ENCODE measurements around the gene PTPA. TPM values are rescaled to one million over a fixed set of nuclear protein-coding genes. Genes with fewer than 3 reads are reported as not detected.
"Not testable (repeated sequence)": the region's sequence is repeated elsewhere in the genome, so short reads cannot be mapped to it uniquely, and the experiment has no call there.

PTPA gene
- polyA plus RNA-seq, 1 experiment, result 140 TPM

- no peak for TF ChIP-seq CTCF (IDR thresholded peaks at IDR 0.05; ENCODE audit: low read depth, low read length)
Observed at GRCh38 chr9:129156163-129156562, 44.9 kb downstream of the PTPA start.

DNA sequence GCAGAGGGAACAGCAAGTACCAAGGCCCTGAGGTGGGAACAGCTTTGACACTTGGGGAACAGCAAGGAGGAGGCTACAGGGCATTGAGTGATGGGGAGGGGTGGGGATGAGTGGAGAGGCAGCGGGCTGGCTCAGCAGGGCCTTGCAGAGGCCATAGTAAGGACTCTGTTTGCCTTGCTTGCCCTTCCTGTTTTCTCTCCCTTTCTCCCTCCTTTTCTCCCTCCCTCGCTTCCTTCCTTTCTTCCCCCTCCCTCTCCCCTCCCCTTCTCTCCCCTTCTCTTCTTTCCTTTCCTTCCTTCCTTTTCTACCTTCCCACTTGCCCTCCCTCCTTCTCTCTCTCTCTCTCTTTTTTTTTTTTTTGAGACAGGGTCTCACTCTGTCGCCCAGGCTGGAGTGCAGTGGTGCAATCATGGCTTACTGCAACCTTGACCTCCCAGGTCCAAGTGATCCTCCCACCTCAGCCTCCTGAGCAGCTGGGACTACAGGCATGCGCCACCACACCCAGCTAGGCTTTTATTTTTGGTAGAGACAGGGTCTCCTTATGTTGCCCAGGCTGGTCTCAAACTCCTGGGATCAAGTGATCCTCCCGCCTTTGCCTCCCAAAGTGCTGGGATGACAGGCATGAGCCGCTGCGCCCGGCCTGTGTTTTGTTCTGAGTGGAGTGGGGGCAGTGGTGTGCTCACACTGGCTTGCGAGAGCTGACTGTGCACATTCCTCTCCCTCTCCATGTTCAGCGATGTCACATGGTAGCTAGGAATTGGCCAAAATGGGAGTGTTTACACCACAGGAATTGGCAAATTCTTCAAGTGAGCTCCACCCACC lies 49.7 kb downstream of the PTPA start:
- TF ChIP-seq CTCF (IDR thresholded peaks at IDR 0.05; ENCODE audit: low read depth, low read length), result no peak
- no peak for DNase-seq (ENCODE audit: low read depth, low spot score)
- ChIA-PET CTCF (interaction anchor here (1.3 to 2.8 kb wide), 3 partner anchors 13 to 18 kb away, joined by 6 to 19 read pairs (median 6); no protein-coding TSS in a partner anchor), POLR2A (interaction anchor here (0.5 to 1.2 kb wide), 6 partner anchors 13 to 471 kb away, joined by 4 to 5 read pairs (median 5); partner anchors contain the start of gene IER5L)
- no peaks in the 10 kb centered on the region for H3K27me3 ChIP-seq (ENCODE audit: control insufficient read depth, insufficient read depth, low read length)
- no peak overlapping the region for H3K27ac ChIP-seq (ENCODE audit: low read depth, low read length)
- H3K9me3 ChIP-seq (ENCODE audit: control insufficient read depth, insufficient read depth, low read length), result peaks cover 17% of the 10 kb centered on the region
- H3K4me3 ChIP-seq (ENCODE audit: low read depth, low read length), result no peak overlapping the region

More at GRCh38 chr9:129156163-129156562, 44.9 kb downstream of the PTPA start:
- no peak for DNase-seq (ENCODE audit: low read depth, low spot score)
- ChIA-PET POLR2A (no interaction called here), CTCF (no interaction called here)
- Histone ChIP-seq H3K27ac (ENCODE audit: low read depth, low read length) (no peak overlapping the region), H3K4me3 (ENCODE audit: low read depth, low read length) (no peak overlapping the region), H3K27me3 (ENCODE audit: control insufficient read depth, insufficient read depth, low read length) (no peaks in the 10 kb centered on the region), H3K9me3 (ENCODE audit: control insufficient read depth, insufficient read depth, low read length) (peaks cover 2% of the 10 kb centered on the region)

DNA sequence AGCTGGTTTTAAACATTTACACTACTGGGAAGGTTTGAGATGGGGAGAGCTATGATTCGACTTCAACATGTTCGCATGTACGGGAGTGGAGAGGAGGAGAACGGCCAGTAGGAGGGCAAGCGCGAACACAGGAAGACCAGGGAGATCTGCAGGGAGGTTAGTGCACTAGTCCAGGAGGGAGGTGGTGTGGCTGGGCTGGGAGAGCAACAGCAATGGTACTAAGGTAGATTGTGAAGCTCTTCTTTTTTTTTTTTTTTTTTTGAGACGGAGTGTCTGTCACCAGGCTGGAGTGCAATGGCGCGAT lies 50.3 kb downstream of the PTPA start:
- peaks cover 17% of the 10 kb centered on the region for H3K9me3 ChIP-seq (ENCODE audit: control insufficient read depth, insufficient read depth, low read length)
- H3K4me3 ChIP-seq (ENCODE audit: low read depth, low read length), result no peak overlapping the region
- no peaks in the 10 kb centered on the region for H3K27me3 ChIP-seq (ENCODE audit: control insufficient read depth, insufficient read depth, low read length)
- no peak overlapping the region for H3K27ac ChIP-seq (ENCODE audit: low read depth, low read length)
- no peak for DNase-seq (ENCODE audit: low read depth, low spot score)
- POLR2A ChIA-PET, result interaction anchor here (0.5 to 1.2 kb wide), 6 partner anchors 12 to 471 kb away, joined by 4 to 5 read pairs (median 5); partner anchors contain the start of gene IER5L
- TF ChIP-seq CTCF (IDR thresholded peaks at IDR 0.05; ENCODE audit: low read depth, low read length), result no peak
- CTCF ChIA-PET, result interaction anchor here (1.3 to 2.8 kb wide), 2 partner anchors 12 to 19 kb away, joined by 6 to 19 read pairs; no protein-coding TSS in a partner anchor

DNA sequence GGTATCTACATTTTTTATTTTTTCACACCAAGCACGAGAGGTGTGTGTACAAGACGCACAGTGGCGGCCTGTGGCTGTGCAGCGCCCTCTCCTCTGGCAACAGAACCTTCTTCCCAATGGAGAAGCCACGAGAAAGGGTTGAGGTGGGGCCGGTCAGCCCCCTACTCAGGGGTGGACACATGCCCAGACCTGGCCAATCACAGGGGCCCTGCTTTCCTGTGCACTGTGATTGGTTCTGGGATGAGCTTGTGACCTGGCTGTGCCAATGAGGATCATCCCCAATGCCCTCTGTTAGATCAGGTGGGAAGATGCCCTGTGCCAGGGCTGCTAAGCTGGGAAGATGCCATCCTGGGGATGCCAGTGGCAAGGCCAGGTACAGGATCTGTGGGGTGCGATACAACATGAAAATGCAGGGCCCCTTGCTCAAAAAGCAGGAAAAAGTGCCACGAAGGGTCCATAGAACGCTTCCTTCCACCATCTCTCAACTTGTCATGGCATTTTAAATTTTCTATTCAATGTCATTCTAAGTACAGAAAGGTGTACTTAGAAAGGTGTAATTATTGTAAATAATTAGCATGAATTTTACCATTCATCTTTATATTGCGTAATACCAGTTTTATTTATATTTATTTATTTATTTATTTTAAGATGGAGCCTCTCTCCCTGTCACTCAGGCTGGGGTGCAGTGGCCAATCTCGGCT lies 51.4 kb downstream of the PTPA start:
- TF ChIP-seq CTCF (IDR thresholded peaks at IDR 0.05; ENCODE audit: low read depth, low read length), result no peak
- POLR2A ChIA-PET, result interaction anchor here (1.1 kb wide), 1 partner anchor 11 kb away, joined by 3 read pairs; no protein-coding TSS in a partner anchor
- CTCF ChIA-PET, result interaction anchor here (2.8 kb wide), 1 partner anchor 11 kb away, joined by 19 read pairs; no protein-coding TSS in a partner anchor
- no peak overlapping the region for H3K4me3 ChIP-seq (ENCODE audit: low read depth, low read length)
- peaks cover 17% of the 10 kb centered on the region for H3K9me3 ChIP-seq (ENCODE audit: control insufficient read depth, insufficient read depth, low read length)
- H3K27ac ChIP-seq (ENCODE audit: low read depth, low read length), result no peak overlapping the region
- H3K27me3 ChIP-seq (ENCODE audit: control insufficient read depth, insufficient read depth, low read length), result no peaks in the 10 kb centered on the region
- DNase-seq (ENCODE audit: low read depth, low spot score), result no peak

GRCh38 chr9:129163198-129163670 lies 52.0 kb downstream of the PTPA start:
- POLR2A ChIA-PET, result interaction anchor here (1.0 to 1.1 kb wide), 2 partner anchors 11 to 15 kb away, joined by 3 to 4 read pairs; partner anchors contain the start of gene IER5L

More at GRCh38 chr9:129163198-129163670, 52.0 kb downstream of the PTPA start:
- DNase-seq (ENCODE audit: low read depth, low spot score); H3K27ac ChIP-seq (ENCODE audit: low read depth, low read length); H3K4me3 ChIP-seq (ENCODE audit: low read depth, low read length); H3K27me3 ChIP-seq (ENCODE audit: control insufficient read depth, insufficient read depth, low read length): not testable (repeated sequence)
- CTCF ChIA-PET, result interaction anchor here (2.8 kb wide), 1 partner anchor 11 kb away, joined by 19 read pairs; no protein-coding TSS in a partner anchor
- H3K9me3 ChIP-seq (ENCODE audit: control insufficient read depth, insufficient read depth, low read length), result peaks cover 17% of the 10 kb centered on the region
